ENCODE results near the gene SIRPB1. TPM values are rescaled to one million over a fixed set of nuclear protein-coding genes. Genes with fewer than 3 reads are reported as not detected.

SIRPB1 gene
- polyA plus RNA-seq, 1 donor (not counting 4 experiments of a cell fraction or from before 2014, with no cell fraction given), result not detected

DNA sequence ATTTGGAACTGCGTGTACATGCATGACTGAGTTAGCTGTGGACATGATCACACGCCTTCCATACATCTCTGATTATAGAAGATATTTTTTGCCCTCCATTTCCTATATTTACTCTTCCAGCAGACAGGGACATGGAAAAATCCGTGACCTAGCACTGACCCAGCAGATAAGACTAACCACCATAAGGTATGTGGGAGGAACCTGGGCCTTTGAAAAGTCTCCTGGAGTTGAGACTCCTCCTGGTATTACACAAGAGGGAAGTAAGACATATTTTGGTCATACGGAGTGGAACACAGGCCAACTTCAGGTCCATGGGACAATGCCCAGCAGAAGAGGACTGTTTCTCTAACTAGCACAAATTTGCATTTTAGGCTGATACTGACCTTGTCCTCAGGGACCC is 13.7 kb upstream of the SIRPB1 start:
- Histone ChIP-seq H3K9me3 (ENCODE audit: control insufficient read depth, low read depth, low read length) (no peaks in the 10 kb centered on the region), H3K27me3 (ENCODE audit: control insufficient read depth, extremely low read depth, insufficient read depth, low read length) (no peaks in the 10 kb centered on the region), H3K4me2 (ENCODE audit: control insufficient read depth, extremely low read depth, insufficient read depth, low read depth, low read length) (no peak overlapping the region), H3K9me1 (ENCODE audit: control insufficient read depth, extremely low read depth, insufficient read depth, low read length) (no peaks in the 10 kb centered on the region), H3K79me2 (ENCODE audit: control insufficient read depth, insufficient read depth, low read length) (no peaks in the 10 kb centered on the region), H4K20me1 (ENCODE audit: control insufficient read depth, extremely low read depth, insufficient read depth, low read length) (no peaks in the 10 kb centered on the region), H2AFZ (ENCODE audit: control insufficient read depth, low read length) (no peak overlapping the region), H3K4me3 (ENCODE audit: control insufficient read depth in 2 of 3, extremely low read depth in 1 of 3, insufficient read depth in 2 of 3, low read depth in 1 of 3, low read length in 3 of 3) (no peak overlapping the region), H3K9ac (ENCODE audit: control insufficient read depth, extremely low read depth, insufficient read depth, low read length) (no peak overlapping the region), H3K4me1 (ENCODE audit: control insufficient read depth, extremely low read depth, insufficient read depth, low read length) (no peaks in the 10 kb centered on the region), H3K36me3 (ENCODE audit: control insufficient read depth in 2 of 2, extremely low read depth in 1 of 2, insufficient read depth in 2 of 2, low read length in 2 of 2) (no peaks in the 10 kb centered on the region), H3K27ac (ENCODE audit: control insufficient read depth, insufficient read depth, low read length) (no peak overlapping the region)
- no peak for DNase-seq (ENCODE audit: low read depth, low spot score)
- dilution Hi-C loops (cut with MboI; ENCODE audit: extremely low pct_ligation_motif_present, low sequenced_read_pairs), result no loop called here
- no peak for FAIRE-seq
- TF ChIP-seq, protein P1, sequence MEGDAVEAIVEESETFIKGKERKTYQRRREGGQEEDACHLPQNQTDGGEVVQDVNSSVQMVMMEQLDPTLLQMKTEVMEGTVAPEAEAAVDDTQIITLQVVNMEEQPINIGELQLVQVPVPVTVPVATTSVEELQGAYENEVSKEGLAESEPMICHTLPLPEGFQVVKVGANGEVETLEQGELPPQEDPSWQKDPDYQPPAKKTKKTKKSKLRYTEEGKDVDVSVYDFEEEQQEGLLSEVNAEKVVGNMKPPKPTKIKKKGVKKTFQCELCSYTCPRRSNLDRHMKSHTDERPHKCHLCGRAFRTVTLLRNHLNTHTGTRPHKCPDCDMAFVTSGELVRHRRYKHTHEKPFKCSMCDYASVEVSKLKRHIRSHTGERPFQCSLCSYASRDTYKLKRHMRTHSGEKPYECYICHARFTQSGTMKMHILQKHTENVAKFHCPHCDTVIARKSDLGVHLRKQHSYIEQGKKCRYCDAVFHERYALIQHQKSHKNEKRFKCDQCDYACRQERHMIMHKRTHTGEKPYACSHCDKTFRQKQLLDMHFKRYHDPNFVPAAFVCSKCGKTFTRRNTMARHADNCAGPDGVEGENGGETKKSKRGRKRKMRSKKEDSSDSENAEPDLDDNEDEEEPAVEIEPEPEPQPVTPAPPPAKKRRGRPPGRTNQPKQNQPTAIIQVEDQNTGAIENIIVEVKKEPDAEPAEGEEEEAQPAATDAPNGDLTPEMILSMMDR (optimal IDR thresholded peaks at IDR 0.05 in 1 of 3, IDR thresholded peaks at IDR 0.05 in 1 of 3, conservative IDR thresholded peaks at IDR 0.05 in 1 of 3; ENCODE audit: extremely low read depth in 1 of 3, insufficient read depth in 2 of 3, low read length in 3 of 3), result no peak
- no peak for TF ChIP-seq EZH2 (IDR thresholded peaks at IDR 0.05; ENCODE audit: low read length)

DNA sequence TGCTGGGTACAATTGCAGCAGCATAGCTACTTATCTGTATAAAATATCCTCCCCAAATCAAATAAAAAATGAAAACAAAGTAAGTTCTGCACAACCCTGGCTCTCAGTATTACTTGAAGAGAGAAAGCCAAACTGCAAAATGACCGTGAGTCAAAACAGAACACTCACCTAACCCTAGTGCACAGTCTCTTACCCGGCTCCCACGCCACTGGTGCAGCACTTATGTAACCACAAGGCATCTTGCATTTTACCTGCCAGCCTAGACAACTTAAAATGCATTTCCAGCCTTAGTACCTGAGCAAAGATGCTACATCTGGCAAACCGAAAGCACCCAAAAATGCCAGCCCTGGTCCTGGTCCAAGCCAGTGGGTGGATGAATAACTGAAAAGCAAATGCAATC is 12.4 kb upstream of the SIRPB1 start:
- Histone ChIP-seq H3K4me2 (ENCODE audit: control insufficient read depth, extremely low read depth, insufficient read depth, low read depth, low read length) (no peak overlapping the region), H3K9me1 (ENCODE audit: control insufficient read depth, extremely low read depth, insufficient read depth, low read length) (no peaks in the 10 kb centered on the region), H3K27ac (ENCODE audit: control insufficient read depth, insufficient read depth, low read length) (no peak overlapping the region), H3K79me2 (ENCODE audit: control insufficient read depth, insufficient read depth, low read length) (no peaks in the 10 kb centered on the region), H3K4me1 (ENCODE audit: control insufficient read depth, extremely low read depth, insufficient read depth, low read length) (no peaks in the 10 kb centered on the region), H3K9ac (ENCODE audit: control insufficient read depth, extremely low read depth, insufficient read depth, low read length) (no peak overlapping the region), H3K36me3 (ENCODE audit: control insufficient read depth in 2 of 2, extremely low read depth in 1 of 2, insufficient read depth in 2 of 2, low read length in 2 of 2) (no peaks in the 10 kb centered on the region), H3K4me3 (ENCODE audit: control insufficient read depth in 2 of 3, extremely low read depth in 1 of 3, insufficient read depth in 2 of 3, low read depth in 1 of 3, low read length in 3 of 3) (no peak overlapping the region), H3K9me3 (ENCODE audit: control insufficient read depth, low read depth, low read length) (no peaks in the 10 kb centered on the region), H2AFZ (ENCODE audit: control insufficient read depth, low read length) (no peak overlapping the region), H4K20me1 (ENCODE audit: control insufficient read depth, extremely low read depth, insufficient read depth, low read length) (no peaks in the 10 kb centered on the region), H3K27me3 (ENCODE audit: control insufficient read depth, extremely low read depth, insufficient read depth, low read length) (no peaks in the 10 kb centered on the region)
- TF ChIP-seq, protein P1 (optimal IDR thresholded peaks at IDR 0.05 in 1 of 3, IDR thresholded peaks at IDR 0.05 in 1 of 3, conservative IDR thresholded peaks at IDR 0.05 in 1 of 3; ENCODE audit: extremely low read depth in 1 of 3, insufficient read depth in 2 of 3, low read length in 3 of 3), result no peak
- no peak for TF ChIP-seq EZH2 (IDR thresholded peaks at IDR 0.05; ENCODE audit: low read length)
- DNase-seq (ENCODE audit: low read depth, low spot score), result no peak
- FAIRE-seq, result no peak
- dilution Hi-C loops (cut with MboI; ENCODE audit: extremely low pct_ligation_motif_present, low sequenced_read_pairs), result no loop called here

Measured in keratinocyte (primary cell).